Upper lobe of right lung (tissue), 1 donor: ENCODE results near the gene UBAC2. TPM values are rescaled to one million over a fixed set of nuclear protein-coding genes. Genes with fewer than 3 reads are reported as not detected.

ENCODE experiments used
- ATAC-seq: fragments of 200-7000 bp; cut with Tn5 transposase; one replicate; pipeline ENCODE4 v1.9.1; 2020; ENCODE audit warnings: mild to moderate bottlenecking, moderate library complexity
- DNase-seq: peaks from one replicate; pipeline ENCODE4 v3.0.0-alpha.2; 2020
- H3K27ac ChIP-seq: fragments of 200-600 bp; one replicate; pipeline ENCODE4 v1.8.0; 2022
- H3K27me3 ChIP-seq: fragments of 200-600 bp; one replicate; pipeline ENCODE4 v1.8.0; 2022; ENCODE audit warnings: mild to moderate bottlenecking
- H3K36me3 ChIP-seq: fragments of 200-600 bp; one replicate; pipeline ENCODE4 v1.8.0; 2022
- H3K4me1 ChIP-seq: fragments of 200-600 bp; one replicate; pipeline ENCODE4 v1.8.0; 2022
- H3K4me3 ChIP-seq: fragments of 200-600 bp; one replicate; pipeline ENCODE4 v1.8.0; 2022; ENCODE audit warnings: mild to moderate bottlenecking
- H3K9me3 ChIP-seq: fragments of 200-600 bp; one replicate; pipeline ENCODE4 v1.8.0; 2022
- intact Hi-C: fragments of 100-400 bp; cut with DNase I; formaldehyde crosslinking; loops from one replicate; pipeline ENCODE4 v1.11.0; 2022
- total RNA-seq: library from RNA; stranded (reverse); fragmentation: NEBNext Ultra II Directional; extraction: Animal tissue kit (Norgen Biotek cat#: 25700); gene quantifications from one replicate; pipeline ENCODE4 v1.2.1, GENCODE V29; 2021
- TF ChIP-seq, protein P1 (sequence below): fragments of 200-600 bp; IDR thresholded peaks from one replicate; pipeline ENCODE4 v1.8.0; 2022; ENCODE audit warnings: antibody characterized with exemption
- donor health status: DM: no; HTN: yes; CAD: no; lungs with severe emphysema.

UBAC2 gene
- total RNA-seq, 1 donor from 2014 or later = 50.2 TPM

DNA sequence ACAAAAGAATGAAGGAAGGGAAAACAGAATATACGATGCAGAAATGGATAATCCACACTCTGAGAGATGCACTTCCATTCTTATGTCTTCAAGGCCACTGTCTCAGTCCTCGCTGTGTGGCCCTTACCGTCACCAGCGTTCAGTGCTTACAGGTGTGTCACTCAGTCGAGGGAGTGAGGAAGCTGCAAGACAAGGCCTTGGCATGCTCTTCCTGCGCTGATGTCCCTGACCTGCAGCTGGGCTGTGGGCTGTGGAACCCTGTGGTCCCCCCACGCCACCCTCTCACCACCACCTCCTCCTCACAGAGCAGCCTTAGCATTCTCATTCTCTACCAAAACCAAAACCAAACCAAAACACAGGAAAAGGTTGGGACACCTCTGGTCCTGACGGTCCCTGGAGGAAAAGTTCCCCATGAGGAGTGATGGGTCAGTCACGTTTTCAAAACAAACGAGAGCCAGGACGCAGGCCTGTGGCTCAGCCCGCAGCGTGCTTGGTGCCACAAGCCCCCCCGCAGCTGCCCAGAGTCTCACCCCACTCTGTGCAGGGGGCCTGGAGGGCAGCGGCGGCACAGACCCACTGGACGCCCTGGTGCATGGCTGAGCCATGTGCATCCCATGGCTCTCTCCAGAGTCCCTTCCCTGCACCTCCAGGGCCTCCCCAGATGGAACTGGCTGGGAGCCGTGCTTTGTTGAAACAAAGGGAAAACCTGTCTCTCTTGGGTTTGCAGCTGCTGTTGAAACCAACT lies 154.8 kb downstream of the UBAC2 start:
- Histone ChIP-seq H3K27ac (peak overlapping the region; percentile 80), H3K36me3 (no peaks in the 10 kb centered on the region), H3K4me3 (no peak overlapping the region), H3K27me3 (no peaks in the 10 kb centered on the region), H3K9me3 (no peaks in the 10 kb centered on the region), H3K4me1 (peaks cover 22% of the 10 kb centered on the region)
- peak; percentile 8 for ATAC-seq
- TF ChIP-seq, protein P1, sequence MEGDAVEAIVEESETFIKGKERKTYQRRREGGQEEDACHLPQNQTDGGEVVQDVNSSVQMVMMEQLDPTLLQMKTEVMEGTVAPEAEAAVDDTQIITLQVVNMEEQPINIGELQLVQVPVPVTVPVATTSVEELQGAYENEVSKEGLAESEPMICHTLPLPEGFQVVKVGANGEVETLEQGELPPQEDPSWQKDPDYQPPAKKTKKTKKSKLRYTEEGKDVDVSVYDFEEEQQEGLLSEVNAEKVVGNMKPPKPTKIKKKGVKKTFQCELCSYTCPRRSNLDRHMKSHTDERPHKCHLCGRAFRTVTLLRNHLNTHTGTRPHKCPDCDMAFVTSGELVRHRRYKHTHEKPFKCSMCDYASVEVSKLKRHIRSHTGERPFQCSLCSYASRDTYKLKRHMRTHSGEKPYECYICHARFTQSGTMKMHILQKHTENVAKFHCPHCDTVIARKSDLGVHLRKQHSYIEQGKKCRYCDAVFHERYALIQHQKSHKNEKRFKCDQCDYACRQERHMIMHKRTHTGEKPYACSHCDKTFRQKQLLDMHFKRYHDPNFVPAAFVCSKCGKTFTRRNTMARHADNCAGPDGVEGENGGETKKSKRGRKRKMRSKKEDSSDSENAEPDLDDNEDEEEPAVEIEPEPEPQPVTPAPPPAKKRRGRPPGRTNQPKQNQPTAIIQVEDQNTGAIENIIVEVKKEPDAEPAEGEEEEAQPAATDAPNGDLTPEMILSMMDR = no peak
- intact Hi-C loops = no loop called here
- DNase-seq = no peak

DNA sequence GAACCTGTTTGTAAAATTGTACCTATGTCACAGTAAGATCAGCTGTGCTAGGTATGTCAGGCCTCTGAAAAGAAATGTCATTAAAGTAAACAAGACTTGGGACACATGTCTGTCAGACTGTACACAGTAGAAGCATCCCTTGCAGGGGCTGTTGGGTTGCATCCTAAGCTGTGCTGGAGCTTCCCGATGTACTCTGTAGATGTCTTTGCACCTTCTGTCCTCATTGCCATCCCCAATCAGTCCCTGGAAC lies 155.3 kb downstream of the UBAC2 start:
- no peak for ATAC-seq
- peak overlapping the region; percentile 25 for H3K4me3 ChIP-seq
- no peak for DNase-seq
- H3K9me3 ChIP-seq = no peaks in the 10 kb centered on the region
- H3K27me3 ChIP-seq = no peaks in the 10 kb centered on the region
- TF ChIP-seq, protein P1 = no peak
- peaks cover 22% of the 10 kb centered on the region for H3K4me1 ChIP-seq
- H3K27ac ChIP-seq = peak overlapping the region; percentile 80
- no peaks in the 10 kb centered on the region for H3K36me3 ChIP-seq
- intact Hi-C loops = no loop called here

DNA sequence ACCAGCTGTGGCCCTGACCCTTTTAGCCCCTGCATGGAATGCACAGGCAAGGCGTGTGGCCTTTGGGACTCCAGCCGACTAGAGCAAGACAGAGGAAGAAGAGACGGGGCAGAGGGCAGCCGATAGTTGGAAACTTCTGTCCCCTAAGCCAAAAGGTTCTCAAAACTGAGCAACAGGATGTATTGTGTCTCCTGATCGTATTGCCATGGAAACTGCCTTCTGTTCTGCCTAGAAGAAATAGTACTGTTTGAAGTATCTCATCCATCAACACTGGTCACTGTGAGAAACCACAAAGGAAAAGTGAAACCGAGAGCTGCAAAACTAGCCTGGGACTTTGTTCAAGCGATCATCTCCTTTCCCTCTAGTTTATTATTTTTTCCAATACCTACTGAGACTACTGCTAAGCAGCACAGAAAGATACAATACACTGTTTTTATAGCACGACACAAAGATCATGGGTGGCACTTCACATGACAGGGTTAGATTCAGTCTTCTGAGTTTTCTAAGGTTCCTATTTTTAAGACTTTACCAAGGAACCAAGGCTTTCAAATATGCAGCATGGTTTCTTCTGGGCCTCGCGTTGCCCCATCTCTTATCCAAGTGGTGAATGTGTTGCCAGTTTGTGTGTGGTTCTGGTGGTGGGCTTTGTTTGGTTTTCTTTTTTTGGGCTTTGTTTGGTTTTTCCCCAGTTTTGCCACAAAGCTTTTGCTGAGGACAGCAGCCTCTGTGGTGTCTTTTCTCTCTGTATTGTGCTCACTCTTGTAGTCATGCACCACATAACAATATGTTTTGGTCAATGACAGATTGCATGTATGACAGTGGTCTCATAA lies 155.8 kb downstream of the UBAC2 start:
- Histone ChIP-seq H3K27me3 (no peaks in the 10 kb centered on the region), H3K9me3 (no peaks in the 10 kb centered on the region), H3K4me1 (peaks cover 22% of the 10 kb centered on the region), H3K4me3 (peak overlapping the region; percentile 25), H3K27ac (peak overlapping the region; percentile 80), H3K36me3 (no peaks in the 10 kb centered on the region)
- ATAC-seq (peak; percentile 75), DNase-seq (no peak)
- intact Hi-C loops = no loop called here
- TF ChIP-seq, protein P1 = no peak

DNA sequence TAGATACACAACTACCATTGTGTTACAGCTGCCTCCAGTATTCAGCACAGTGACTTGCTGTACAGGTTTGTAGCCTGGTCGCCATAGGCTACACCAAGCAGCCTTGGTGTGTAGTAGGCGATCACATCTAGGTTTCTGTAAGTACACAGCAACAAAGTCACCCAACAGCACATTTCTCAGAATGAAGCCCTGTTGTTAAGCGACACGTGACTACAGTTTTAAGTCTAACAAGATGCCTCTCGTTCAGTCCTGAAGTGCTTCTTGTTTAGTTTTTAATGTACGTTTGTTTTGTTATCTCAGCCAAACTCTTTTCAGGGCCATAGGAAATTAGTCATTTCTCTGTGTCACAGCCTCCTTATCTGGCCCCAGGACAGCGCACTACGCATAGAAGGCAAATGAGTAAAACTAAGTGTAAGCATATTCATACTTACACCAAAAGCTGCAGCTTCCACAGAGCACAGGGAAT lies 156.5 kb downstream of the UBAC2 start:
- Histone ChIP-seq H3K36me3 (no peaks in the 10 kb centered on the region), H3K4me1 (peaks cover 22% of the 10 kb centered on the region), H3K27ac (peak overlapping the region; percentile 80), H3K4me3 (no peak overlapping the region), H3K9me3 (no peaks in the 10 kb centered on the region), H3K27me3 (no peaks in the 10 kb centered on the region)
- TF ChIP-seq, protein P1 = no peak
- ATAC-seq = no peak
- no peak for DNase-seq
- intact Hi-C loops = no loop called here

DNA sequence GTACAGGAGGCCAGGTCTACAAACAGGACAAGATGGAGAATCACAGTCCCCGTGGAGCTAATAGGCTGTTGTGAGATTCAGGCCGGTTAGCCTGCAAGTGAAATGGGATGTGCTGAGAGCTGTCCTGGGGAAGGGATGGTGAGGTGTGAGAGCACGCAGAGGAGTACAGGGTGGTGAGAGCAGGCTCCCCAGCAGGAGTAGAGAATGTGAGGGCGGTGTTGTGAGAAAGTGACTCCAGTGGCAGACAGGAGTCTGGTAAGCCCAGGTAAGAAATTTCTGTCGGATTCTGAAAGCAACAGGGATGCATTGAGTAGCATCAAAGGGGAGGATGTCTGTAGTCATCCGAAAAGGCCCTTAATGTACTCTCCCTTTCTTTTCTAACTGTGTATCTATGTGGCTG lies 157.3 kb downstream of the UBAC2 start:
- TF ChIP-seq, protein P1 = no peak
- no peaks in the 10 kb centered on the region for H3K27me3 ChIP-seq
- H3K4me3 ChIP-seq = no peak overlapping the region
- H3K27ac ChIP-seq = peak overlapping the region; percentile 80
- ATAC-seq (no peak), DNase-seq (no peak)
- H3K9me3 ChIP-seq = no peaks in the 10 kb centered on the region
- H3K4me1 ChIP-seq = peaks cover 22% of the 10 kb centered on the region
- intact Hi-C loops = no loop called here
- H3K36me3 ChIP-seq = no peaks in the 10 kb centered on the region
